Brain microvascular endothelial cell (primary cell): Measurements from ENCODE around the gene LEKR1.

ENCODE experiments used
- DNase-seq: peaks from one replicate; pipeline ENCODE4 v3.0.0-alpha.2; 2020
- H3K27ac ChIP-seq: fragments of 250-450 bp; sonication (Bioruptor Pico); 2 replicates; pipeline ENCODE4 v1.5.1; 2020; ENCODE audit warnings: mild to moderate bottlenecking, moderate library complexity
- H3K27me3 ChIP-seq: fragments of 250-450 bp; sonication (Bioruptor Pico); replicated peaks from 2 replicates; pipeline ENCODE4 v1.5.1; 2020; ENCODE audit warnings: mild to moderate bottlenecking
- H3K36me3 ChIP-seq: fragments of 250-450 bp; sonication (Bioruptor Pico); replicated peaks from 2 replicates; pipeline ENCODE4 v1.5.1; 2020; ENCODE audit warnings: mild to moderate bottlenecking
- H3K4me3 ChIP-seq: 2 replicates; pipeline ENCODE4 v1.5.1; 2011; ENCODE audit warnings: low read depth, mild to moderate bottlenecking, control low read depth, low read length, moderate library complexity
- CTCF ChIP-seq: IDR thresholded peaks from 2 replicates; pipeline ENCODE4 v1.5.1; 2011; ENCODE audit warnings: low read depth, mild to moderate bottlenecking, moderate library complexity, low read length, control low read depth, inconsistent platforms; ENCODE audit errors: missing control alignments
- in situ Hi-C: cut with HindIII; loops from 2 replicates; pipeline ENCODE4 v1.10.0; 2017; ENCODE audit warnings: low sequenced_read_pairs, low pct_ligation_motif_present

Gene LEKR1

GRCh38 chr3:157051591-157051990 is 225.4 kb downstream of the LEKR1 start:
- in situ Hi-C loops = no loop called here

GRCh38 chr3:157056035-157056434 is 229.9 kb downstream of the LEKR1 start:
- no peak for TF ChIP-seq CTCF
- Histone ChIP-seq H3K27me3 (no peaks in the 10 kb centered on the region), H3K4me3 (no peak overlapping the region), H3K36me3 (no peaks in the 10 kb centered on the region), H3K27ac (no peak overlapping the region)
- in situ Hi-C loops = no loop called here
- no peak for DNase-seq

More at GRCh38 chr3:157051591-157051990, 225.4 kb downstream of the LEKR1 start:
- Histone ChIP-seq H3K4me3 (no peak overlapping the region), H3K36me3 (no peaks in the 10 kb centered on the region), H3K27me3 (no peaks in the 10 kb centered on the region), H3K27ac (no peak overlapping the region)
- no peak for TF ChIP-seq CTCF
- no peak for DNase-seq

GRCh38 chr3:157058392-157059071 is 232.4 kb downstream of the LEKR1 start:
- in situ Hi-C loops = no loop called here
- no peak for DNase-seq
- H3K4me3 ChIP-seq = no peak overlapping the region
- H3K36me3 ChIP-seq = no peaks in the 10 kb centered on the region
- no peaks in the 10 kb centered on the region for H3K27me3 ChIP-seq
- no peak for TF ChIP-seq CTCF
- H3K27ac ChIP-seq = no peak overlapping the region

GRCh38 chr3:157059181-157059580 is 233.0 kb downstream of the LEKR1 start:
- TF ChIP-seq CTCF = no peak
- no peak overlapping the region for H3K4me3 ChIP-seq
- no peak for DNase-seq
- H3K36me3 ChIP-seq = no peaks in the 10 kb centered on the region
- in situ Hi-C loops = no loop called here
- no peaks in the 10 kb centered on the region for H3K27me3 ChIP-seq
- no peak overlapping the region for H3K27ac ChIP-seq

GRCh38 chr3:157059661-157060060 is 233.5 kb downstream of the LEKR1 start:
- Histone ChIP-seq H3K27me3 (no peaks in the 10 kb centered on the region), H3K36me3 (no peaks in the 10 kb centered on the region), H3K27ac (no peak overlapping the region), H3K4me3 (no peak overlapping the region)
- in situ Hi-C loops = no loop called here
- DNase-seq = no peak
- no peak for TF ChIP-seq CTCF

GRCh38 chr3:157061265-157061664 is 235.1 kb downstream of the LEKR1 start:
- Histone ChIP-seq H3K27ac (no peak overlapping the region), H3K36me3 (no peaks in the 10 kb centered on the region), H3K4me3 (no peak overlapping the region), H3K27me3 (no peaks in the 10 kb centered on the region)
- TF ChIP-seq CTCF = no peak
- in situ Hi-C loops = no loop called here
- DNase-seq = no peak
